RPMI7951 (cell line): Measurements from ENCODE around the gene PACS2. TPM values are rescaled to one million over a fixed set of nuclear protein-coding genes. Genes with fewer than 3 reads are reported as not detected.
"Not testable (repeated sequence)": the region's sequence is repeated elsewhere in the genome, so short reads cannot be mapped to it uniquely, and the experiment has no call there.

Source experiments
- DNase-seq: peaks from one replicate; pipeline ENCODE4 v3.0.0-alpha.2; 2012; ENCODE audit warnings: low read depth
- total RNA-seq: library from RNA; depleted of rRNA; stranded (reverse); fragments of >200 nt; shearing (Covaris generic); gene quantifications from 2 replicates; pipeline ENCODE4 v1.2.3, GENCODE V29; 2014

The PACS2 gene
- total RNA-seq, 1 experiment from 2014 or later = 18.1 TPM

- DNase-seq = no peak
Measured at GRCh38 chr14:105348945-105349699, 34.6 kb downstream of the PACS2 start.

GRCh38 chr14:105349992-105350391, 35.4 kb downstream of the PACS2 start:
- DNase-seq = no peak

GRCh38 chr14:105350450-105351244, 36.1 kb downstream of the PACS2 start:
- DNase-seq = no peak

- DNase-seq = no peak
Measured at GRCh38 chr14:105351410-105351809, 36.9 kb downstream of the PACS2 start.

GRCh38 chr14:105351920-105352851, 37.6 kb downstream of the PACS2 start:
- DNase-seq = peak; percentile 68

GRCh38 chr14:105353136-105353535, 38.6 kb downstream of the PACS2 start:
- DNase-seq = no peak

GRCh38 chr14:105354541-105354940, 40.0 kb downstream of the PACS2 start:
- no peak for DNase-seq

GRCh38 chr14:105355049-105355575, 40.6 kb downstream of the PACS2 start:
- no peak for DNase-seq

GRCh38 chr14:105355850-105356604, 41.5 kb downstream of the PACS2 start:
- no peak for DNase-seq

- DNase-seq = no peak
Measured at GRCh38 chr14:105356927-105357326, 42.4 kb downstream of the PACS2 start.

GRCh38 chr14:105357626-105358025, 43.1 kb downstream of the PACS2 start:
- DNase-seq = no peak

- DNase-seq = no peak
Measured at GRCh38 chr14:105358140-105358846, 43.7 kb downstream of the PACS2 start.

GRCh38 chr14:105358943-105359342, 44.4 kb downstream of the PACS2 start:
- no peak for DNase-seq

GRCh38 chr14:105361412-105361811, 46.9 kb downstream of the PACS2 start:
- DNase-seq = not testable (repeated sequence)

GRCh38 chr14:105363847-105364708, 49.5 kb downstream of the PACS2 start:
- peak; percentile 9 for DNase-seq

- no peak for DNase-seq
Measured at GRCh38 chr14:105365101-105365500, 50.6 kb downstream of the PACS2 start.

- DNase-seq = no peak
Measured at GRCh38 chr14:105365681-105366080, 51.1 kb downstream of the PACS2 start.

GRCh38 chr14:105366386-105367074, 52.0 kb downstream of the PACS2 start:
- no peak for DNase-seq
